HG03521 (cell line): Measurements from ENCODE around the gene FUOM.
"Not testable (repeated sequence)": the region's sequence is repeated elsewhere in the genome, so short reads cannot be mapped to it uniquely, and the experiment has no call there.

Experiments
- ATAC-seq: cut with Tn5 transposase; IDR thresholded peaks from one replicate; pipeline ENCODE4 v1.9.1; 2021; ENCODE audit warnings: mild to moderate bottlenecking, moderate library complexity; ENCODE audit not compliant: unreplicated experiment

The FUOM gene

DNA sequence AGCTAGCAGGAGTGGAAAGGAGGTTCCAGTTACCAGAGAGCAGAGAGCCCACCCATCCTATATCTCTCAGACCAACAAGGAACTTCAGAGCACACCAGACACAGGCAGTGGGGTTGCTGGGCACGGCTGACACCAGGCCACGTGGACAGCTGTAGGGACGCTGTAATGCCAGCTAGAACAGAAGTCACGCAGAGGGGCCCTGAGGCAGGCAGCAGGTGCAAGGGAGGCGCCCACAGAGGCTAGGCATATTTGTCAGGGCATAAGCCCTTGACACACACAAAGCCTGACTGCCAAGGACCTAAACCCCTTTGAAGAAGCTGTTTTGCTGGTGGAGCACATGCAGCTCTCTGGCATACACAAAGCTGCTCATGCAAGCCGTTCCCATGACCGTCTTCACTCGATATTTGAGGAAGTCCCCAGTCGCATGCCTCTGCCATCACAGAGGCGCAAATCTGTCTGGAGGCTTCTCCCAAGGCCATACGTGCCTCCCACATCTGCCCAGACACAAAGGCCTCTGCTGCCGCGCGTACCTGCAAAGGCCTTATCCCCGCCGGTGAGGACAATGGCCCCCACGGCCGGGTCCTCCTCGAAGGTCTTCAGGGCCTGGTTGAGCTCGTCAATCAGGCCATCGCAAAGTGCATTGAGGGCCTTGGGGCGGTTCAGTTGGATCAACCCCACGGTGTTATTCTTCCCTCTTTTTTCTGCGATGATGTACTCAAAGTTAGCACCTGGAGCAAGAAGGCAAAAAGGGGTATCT, 12.4 kb upstream of the FUOM start:
- ATAC-seq, result no peak

DNA sequence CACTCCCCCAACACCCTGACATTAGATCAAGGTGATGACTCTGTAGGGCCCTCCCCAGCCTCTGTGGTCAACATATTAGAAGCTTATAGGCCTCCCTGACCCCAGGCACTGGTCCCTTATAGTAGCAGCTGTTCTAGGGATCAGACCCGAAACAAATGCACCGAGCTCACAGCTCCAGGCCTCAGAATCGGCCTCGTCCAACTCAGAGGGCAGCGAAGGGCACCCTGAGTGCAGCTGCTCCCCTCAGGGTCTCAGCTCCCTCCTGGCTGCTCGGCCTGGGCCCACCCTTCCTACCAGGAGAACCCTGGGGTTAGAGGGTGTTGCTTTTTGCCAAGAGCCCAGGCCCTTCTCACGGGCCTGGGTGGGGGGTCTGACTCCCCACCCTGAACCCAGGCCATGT, 10.3 kb upstream of the FUOM start:
- ATAC-seq, result no peak

DNA sequence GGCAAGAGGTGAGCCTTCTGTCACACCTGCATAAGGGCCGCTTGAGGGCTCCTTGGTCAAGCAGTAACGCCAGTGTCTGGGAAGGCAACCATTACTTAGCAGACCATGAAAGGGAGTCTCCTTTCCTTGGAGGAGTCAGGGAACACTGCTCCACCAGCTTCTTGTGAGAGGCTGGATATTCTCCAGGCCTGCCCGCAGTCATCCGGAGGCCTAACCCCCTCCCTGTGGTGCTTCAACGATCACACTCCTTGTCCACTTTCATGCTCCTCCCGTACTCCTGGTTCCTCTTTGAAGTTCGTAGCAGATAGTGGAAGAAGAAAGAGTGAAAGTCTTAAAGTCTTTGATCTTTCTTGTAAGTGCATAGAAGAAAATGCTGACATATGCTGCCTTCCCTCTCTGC, 9.6 kb upstream of the FUOM start:
- ATAC-seq, result not testable (repeated sequence)

DNA sequence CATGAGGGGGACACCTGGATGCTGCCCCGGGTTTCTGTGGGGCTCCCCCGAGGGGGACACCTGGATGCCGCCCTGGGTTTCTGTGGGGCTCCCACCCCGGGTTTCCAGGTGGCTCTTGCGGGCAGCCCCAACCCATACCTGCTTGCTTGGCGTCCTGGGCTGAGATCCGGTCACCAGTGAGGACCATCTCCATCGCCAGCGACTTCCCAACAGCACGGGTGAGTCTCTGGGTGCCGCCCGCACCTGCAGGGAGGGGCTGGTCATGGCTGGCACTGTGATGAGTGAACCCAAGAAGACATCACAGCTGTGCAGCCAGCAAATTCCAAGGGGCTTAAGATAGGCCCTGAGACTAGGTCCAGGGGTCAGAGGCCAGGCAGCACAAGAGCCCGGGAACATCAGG, 8.9 kb upstream of the FUOM start:
- no peak for ATAC-seq

DNA sequence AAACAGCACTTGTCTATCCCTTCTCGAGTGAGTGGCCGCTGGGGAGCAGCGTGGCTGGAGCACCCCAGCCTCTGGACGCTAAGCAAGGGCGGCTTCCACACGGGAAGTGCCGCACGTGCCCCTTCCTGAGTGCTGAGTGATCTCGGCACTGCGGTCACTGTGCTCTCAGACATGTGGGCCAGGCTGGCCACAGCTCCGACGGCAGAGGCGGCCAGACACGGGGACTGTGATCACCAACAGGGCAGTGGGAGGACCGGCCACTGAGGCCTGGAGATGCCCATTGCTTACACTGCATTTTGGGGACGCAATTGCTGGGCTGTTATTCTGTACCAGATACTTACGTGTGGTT, 8.3 kb upstream of the FUOM start:
- no peak for ATAC-seq

DNA sequence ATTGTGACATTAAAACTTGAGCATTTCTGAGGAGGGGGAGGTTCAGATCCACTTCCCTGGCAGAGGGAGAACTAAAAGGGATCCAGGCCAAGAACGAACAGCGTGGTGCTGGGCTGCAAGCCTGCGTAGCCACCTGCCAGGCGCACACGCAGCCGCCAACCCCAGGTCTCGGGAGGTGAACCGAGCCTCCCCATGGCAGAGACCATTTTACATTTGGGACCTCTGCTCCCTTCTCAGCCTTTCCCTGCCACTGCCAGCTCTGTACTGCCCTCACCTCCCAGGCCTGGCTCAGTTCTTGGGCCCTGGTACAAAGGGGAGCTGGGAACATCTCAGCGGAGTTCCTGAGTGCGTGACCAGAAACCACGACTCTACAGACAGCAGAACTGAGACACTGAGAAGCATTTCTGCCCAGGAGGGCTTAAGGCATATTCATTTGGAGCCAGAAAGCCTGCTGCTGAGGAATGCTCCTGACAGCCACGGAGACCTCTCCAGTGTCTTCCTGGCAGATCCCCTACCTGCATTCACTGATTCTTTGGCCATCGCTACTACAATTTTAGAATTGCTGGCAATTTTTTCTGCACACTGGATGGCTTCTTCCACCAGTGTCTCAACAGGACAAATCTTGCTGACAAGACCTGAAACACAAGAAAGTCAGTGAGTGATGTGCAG, 7.8 kb upstream of the FUOM start:
- no peak for ATAC-seq

DNA sequence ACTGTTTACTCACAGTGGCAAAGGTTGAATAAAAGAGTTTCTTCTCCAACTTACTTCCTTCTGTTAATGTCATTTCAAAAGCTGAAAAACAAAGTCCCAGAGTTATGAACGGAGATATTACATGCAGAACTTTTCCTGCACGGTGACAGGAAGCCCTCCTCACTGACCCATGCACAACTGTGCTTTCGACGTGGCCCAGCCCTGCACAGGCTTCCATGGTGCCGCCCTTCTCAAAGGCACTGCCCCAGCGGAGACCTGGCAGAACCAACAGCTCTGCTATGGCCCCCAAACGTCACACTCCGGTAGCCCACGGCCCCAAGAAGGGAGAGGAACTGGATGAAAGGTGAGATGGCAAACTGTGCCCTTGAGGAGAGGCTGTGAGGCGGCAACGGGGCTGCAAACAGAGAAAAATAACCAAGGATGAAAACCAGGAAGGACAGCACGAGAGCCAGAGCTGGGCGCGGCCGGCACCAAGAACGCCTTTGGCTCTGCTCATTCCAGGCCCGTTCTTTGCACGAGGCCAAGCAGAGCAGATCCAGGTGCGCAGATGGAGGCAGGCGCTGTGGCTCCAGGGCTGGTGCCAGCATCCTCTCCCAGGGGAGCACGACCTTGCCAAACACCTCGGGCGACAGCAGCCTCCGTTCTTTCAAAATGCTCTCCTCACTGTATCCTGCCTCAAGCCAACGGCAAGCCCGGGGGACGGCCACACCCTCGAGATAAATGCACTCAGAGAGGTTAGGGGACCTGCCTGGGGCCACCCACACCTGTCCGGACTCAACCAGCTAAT, 7.0 kb upstream of the FUOM start:
- no peak for ATAC-seq

DNA sequence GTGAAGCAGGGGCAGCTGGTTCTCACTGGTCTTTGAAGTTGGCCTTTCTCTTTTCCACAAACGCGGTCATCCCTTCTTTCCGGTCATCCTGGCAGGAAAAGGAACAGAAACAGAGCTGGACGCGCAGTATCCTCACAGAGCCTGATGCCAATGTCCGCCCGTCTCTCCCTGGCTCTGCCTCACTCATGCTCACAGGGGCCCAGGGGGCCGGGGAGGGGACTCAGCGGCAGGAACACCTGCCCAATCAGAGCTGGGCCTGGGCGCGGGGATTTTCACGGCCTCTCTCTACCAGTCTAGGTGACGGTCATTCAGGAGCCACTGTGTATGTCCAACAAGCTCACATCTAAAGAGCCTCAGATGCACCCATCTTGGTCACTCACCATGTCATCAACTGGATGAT, 5.0 kb upstream of the FUOM start:
- ATAC-seq, result no peak

DNA sequence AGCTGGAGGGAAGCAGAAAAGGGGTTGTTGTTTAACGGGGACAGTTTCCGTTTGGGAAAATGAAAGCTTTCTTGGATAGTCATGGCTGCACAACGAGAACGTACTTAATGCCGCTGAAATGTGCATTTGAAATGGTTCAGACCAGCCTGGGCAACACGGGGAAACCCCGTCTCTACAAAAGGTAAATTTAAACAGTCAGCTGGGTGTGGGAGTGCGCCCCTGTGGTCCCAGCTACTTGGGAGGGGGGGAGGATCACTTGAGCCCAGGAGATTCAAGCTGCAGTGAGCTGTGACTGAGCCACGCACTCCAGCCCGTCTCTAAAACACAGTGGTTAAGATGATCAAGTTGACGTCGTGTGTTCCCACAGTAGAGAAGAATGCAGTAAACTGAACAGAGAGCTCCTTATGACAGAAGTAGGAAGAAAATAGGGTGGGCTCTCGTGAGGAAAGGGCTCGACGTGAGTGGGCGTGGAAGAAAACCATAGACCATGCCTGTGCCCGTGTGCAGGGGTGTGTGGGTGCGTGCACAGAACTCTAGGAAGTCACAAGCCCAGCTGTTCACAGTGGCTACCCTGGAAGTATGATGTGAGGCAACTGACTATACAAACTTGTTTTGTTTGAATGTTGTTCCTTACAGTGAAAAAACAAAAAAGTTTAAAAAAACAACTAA, 4.1 kb upstream of the FUOM start:
- no peak for ATAC-seq

DNA sequence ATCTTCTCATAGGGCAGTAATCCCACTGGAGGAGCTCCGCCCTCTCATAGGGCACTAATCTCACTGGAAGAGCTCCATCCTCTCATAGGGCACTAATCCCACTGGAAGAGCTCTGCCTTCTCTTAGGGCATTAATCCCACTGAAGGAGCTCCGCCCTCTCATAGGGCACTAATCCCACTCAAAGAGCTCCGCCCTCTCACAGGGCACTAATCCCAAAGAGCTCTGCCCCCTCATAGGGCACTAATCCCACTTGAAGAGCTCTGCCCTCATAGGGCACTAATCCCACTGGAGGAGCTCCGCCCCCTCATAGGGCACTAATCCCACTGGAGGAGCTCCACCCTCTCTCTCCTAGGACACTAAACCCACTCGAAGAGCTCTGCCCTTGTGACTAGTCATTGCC, 3.4 kb upstream of the FUOM start:
- ATAC-seq, result no peak

DNA sequence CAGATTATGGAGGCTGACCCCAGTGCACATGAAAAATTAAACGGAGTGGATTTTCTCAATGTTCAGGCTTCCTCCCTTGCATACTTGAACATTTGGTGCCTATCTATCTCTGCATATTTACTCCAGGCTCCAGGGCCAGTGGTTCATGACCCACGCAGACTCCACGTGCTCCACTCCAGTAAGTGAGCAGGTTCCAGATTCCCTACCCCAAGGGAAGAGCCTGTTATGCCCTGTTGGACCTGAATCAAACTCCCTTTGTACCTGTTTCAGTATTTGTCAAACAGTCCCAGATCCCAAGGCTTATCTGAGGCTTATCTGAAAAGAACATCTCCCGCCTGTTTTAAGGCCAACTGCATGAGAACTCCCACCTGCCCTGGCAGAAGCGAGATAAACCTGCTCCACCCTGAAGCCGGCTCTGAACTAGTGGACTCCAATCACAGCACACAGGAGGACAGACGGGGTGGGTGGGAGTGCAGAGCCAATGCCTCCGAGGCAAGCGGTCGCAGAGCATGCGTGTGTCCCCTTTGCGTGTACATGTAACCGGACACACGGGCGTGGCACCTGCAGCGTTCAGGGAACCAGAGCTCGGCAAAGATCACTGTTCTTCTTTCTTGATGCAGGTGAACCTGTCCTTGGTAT, 2.3 kb upstream of the FUOM start:
- no peak for ATAC-seq

DNA sequence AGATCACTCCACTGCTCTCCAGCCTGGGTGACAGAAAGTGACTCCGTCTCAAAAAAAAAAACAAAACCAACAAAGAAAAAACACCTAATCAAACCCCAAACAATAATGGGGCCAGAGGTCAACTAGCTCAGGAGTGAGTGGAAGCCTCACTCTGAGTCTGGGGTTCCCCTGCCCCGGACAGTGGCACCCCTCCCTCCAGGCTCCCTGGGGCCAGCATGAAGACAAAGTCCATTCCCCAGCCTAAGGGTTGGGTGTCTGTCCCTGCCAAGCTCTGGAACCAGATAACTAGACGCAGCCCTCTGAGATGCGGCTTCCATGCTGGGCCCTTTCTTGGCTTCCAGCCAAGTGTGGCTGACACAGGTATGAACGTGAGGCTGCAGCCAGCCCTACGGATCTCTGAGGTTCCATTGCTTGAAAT, 1.7 kb upstream of the FUOM start:
- no peak for ATAC-seq

DNA sequence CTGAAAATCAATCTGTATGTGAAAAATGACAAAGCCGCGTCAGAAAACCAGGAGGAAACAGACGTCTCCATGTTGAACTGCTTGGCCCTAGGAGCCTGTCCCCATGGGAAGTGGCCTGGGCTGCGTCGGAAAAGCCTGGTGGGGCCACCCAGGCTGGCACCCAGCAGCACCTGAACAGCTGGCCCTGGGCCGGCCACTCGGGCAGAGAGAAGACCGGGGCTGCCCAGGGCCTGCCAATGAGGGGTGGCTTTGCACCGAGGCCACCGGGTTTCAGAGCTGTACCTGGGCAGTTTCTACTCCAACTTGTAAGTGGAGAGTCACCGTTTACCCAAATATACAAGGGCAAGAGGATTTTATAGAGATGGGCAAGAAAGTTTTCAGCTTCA, 1.1 kb upstream of the FUOM start:
- no peak for ATAC-seq

DNA sequence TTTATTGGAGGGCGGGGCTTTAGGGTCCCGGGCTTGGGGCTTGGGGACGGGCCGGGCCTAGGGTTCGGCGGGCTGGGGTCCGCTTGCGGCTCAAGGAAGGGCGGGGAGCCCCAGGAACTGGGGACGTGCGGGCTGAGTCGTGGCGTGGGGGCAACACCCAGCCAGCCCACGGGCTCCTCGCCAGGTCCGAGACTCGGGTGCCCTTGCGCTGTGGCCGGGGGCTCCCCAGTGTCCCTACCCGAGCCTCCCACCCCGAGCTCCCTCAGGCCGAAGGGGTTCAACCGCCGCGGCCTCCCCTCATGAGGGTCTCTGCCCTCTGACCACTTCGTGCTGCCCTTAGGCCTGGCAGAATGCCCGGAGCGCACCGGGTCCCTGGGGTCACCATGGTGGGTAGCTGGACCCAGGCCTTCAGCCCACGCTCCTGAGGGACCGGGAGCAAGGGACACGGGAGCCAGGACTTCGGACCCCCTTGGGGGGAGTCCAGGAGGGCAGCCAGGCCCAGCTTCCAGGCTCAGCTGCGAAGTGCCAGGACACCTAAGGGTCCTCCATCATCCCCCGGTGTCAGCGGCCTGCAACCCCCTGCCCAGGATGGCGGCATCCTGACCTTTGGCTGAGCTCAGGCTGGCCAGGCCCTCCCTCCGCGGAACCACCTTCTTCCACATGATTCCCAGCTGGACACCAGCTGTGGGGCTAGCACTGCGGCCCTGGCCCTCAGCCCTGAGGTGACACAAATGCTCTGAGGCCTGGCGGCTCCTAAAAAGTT, 524 bp upstream of the FUOM start:
- ATAC-seq, result no peak

DNA sequence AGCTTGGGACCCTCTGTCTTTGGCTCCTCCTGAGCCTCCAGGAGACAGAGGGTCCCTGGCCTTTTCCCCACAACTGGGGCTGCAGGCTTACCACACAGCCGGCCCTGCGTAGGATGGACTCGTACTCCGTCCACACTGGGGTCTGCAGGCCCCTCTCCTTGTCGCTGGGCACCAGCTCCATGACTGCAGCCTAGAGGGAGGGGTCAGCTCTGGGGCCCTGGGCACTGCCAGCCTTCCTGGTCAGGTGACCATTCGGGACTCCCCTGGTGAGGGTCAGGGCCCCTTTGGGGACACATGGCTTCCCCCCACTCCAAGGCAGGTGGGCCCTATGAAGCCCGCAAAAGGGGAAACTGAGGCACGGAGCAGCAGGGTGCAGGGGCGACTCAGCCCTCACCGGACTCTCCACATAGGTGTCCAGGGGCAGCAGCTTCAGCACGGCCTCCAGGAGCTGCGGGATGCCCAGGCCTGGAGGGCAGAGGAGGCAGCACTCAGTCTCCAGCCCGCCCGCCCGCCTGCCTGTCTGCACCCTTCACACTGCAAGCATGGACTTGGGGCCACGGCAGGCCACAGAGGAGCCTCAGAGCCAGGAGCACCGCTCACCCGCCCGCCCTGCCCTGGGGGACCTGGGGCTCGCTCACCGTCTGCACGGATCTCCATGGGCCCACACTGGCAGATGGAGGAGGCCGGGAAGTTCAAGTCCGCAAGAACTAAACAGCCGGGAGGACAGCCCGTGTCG, 1.1 kb downstream of the FUOM start:
- ATAC-seq, result no peak

DNA sequence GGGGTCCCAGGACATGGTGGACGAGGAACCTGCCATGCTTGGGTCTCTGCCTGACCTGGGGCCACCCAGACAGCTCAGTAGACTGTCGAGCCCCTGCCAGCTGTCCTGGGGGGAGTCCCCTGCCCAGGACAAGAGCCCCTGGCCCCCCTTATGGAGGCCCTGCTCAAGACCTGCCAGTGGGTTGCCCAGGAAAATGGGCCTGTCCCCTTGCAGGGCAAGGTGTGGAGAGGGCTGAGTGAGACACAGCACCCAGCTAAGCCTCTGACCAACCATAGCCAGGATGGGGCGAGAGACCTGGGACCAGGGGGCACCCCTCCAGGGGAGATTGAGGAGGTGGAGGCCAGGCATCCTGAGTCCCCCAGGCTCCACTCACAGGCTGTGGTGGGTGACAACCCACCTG, 1.8 kb downstream of the FUOM start:
- no peak for ATAC-seq

DNA sequence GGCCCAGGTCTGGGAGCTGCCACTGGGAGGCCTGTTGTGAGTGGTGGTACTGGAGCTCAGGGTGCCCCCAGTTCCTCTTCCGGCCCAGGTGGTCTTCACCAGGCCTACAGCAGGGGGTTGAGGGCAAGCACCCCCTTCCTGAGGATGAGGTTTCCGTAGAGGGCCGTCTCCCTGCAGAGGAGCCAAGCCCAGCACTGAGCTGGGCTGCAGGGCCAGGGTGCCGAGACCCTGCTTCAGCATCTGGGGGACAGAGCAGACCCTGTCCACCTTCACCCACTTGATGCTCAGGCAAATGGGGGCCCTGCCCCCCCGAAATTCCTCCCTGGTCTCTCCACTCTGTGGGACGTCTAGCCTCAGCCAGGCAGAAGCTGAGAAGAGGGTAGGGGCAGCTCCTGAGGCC, 2.6 kb downstream of the FUOM start:
- no peak for ATAC-seq

DNA sequence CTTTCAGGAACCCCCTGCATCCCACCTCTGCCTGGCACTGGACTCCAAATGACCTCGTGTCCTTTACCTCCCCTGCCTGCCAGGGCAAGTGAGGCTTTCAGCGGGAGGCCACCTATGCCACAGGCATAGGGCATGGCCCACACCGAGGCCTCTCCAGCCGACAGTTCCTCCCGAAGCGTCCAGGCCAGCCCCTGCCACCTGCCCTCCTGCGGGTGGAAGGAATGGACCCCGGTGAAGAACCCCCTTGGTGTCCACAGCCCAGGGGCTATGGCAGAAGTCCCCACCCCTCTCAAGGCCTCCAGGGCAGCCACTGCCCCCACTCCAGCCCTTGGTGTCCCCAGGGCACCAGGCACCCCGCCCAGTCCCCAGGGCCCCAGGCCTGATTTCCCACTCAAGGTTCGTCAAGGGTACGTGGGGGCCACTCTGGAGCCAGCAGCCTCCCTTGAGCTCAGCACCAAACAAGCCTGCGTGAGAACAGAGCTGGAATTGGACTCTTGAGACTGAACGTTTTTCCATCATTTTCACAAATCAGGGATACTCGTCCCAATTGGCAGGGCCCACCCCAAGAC, 3.1 kb downstream of the FUOM start:
- no peak for ATAC-seq

DNA sequence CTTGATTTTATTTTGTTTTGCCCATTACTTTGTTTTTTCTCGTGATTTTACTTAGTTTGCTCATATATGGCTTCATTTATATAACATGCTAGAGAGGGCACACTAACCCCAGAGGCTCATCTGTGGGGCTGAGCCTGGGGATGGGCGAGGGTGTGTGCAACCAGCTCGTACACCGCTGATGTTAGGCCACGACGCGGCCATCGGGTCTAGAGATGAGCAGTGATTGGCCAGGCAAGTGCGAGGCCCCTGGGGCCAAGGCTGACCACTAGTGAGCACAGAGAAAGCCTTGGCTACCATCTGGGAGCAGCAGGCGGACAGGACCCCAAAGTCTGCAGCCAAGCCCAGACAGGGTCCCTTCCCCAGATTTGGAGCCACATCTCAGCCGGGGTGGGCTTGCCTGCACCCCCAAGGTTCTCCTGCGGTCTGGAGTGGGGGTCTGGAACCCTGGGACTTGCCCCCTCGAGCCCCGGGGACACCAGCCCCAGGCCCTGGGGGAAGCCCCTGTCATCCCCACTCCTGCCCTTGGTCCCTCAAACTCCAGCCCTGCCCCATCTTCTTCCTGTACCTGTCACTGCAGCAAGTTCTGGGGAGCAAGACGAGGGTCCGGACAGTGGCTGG, 3.7 kb downstream of the FUOM start:
- ATAC-seq, result no peak
